GM18507 (cell line): ENCODE data around the gene CST8.
"Not testable (repeated sequence)": the region's sequence is repeated elsewhere in the genome, so short reads cannot be mapped to it uniquely, and the experiment has no call there.

Experiments
- DNase-seq: peaks from one replicate; pipeline ENCODE4 v3.0.0; 2011; ENCODE audit warnings: low read depth; ENCODE audit not compliant: insufficient read length; ENCODE audit errors: extremely low spot score
- FAIRE-seq: peaks from 2 replicates; lab custom pipeline; 2011; peaks lifted over from hg19 to GRCh38; lab: Jason Lieb, UNC

CST8 gene, protein sequence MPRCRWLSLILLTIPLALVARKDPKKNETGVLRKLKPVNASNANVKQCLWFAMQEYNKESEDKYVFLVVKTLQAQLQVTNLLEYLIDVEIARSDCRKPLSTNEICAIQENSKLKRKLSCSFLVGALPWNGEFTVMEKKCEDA

GRCh38 chr20:23490817-23491216, at the start of gene CST8:
TSS of gene CST8 (plus strand) at chr20:23491117. CDS start at chr20:23491668, 551 bp downstream.
- FAIRE-seq, result no peak
- DNase-seq, result no peak

GRCh38 chr20:23441850-23442313, 49.0 kb upstream of the CST8 start:
- DNase-seq (peak; percentile 60), FAIRE-seq (peak; percentile 86)

DNA sequence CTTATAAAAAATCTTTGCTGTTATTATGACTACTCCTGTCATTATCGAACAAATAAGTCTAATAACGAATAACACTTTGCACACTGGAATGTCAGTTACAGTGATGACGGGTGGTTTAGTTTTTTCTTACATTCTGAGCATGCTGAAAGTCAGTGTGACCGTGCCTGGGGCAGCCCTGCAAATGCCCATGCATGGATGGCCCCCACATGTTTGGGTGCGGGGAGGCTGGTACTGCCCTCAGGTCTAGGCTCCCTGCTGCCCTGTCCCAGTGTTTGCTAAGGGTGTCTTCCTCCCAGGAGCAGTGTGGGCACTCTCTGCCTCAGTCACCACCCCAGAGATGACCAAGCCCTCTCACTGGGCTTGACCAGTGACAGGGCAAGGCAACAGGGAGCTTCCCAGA, 48.5 kb upstream of the CST8 start:
- FAIRE-seq (no peak), DNase-seq (no peak)

DNA sequence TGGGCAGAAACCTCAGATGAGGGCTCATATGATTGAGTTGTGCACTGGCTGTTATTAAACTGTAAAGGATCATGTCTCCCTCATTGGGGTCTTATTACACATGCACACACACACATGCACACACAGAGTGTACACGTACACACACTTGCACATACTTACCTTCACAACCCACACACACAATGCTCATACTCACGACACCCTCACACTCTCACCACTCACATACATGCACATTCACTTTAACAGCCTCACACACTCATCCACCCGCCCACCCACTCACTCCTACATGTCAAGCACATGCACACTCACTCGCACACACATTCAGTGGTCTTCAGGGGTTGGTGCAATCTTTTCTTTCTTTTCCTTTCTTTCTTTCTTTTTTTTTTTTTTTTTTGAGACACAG, 46.1 kb upstream of the CST8 start:
- FAIRE-seq (no peak), DNase-seq (no peak)

GRCh38 chr20:23445596-23446217, 45.2 kb upstream of the CST8 start:
- no peak for FAIRE-seq

DNA sequence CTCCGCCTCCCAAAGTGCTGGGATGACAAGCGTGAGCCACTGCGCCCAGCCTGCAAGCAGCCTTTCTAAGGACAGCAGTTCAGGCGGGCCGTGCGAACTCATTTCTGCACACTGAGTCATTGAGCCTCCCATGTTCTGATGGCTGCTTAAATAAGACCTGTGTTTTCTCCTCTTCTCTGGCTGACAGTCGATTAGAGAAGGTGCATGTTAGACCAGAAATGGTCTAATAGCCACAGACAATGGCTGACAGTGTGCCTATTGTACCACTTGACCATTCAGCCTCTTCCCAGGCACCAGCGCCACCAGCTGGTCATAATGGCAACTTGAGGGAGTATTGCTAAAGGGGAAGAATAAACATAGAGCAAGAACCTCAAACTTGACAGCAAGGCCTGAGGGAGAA, 44.4 kb upstream of the CST8 start:
- FAIRE-seq, result peak; percentile 18

More at GRCh38 chr20:23445596-23446217, 45.2 kb upstream of the CST8 start:
- DNase-seq, result no peak

GRCh38 chr20:23448167-23448566, 42.8 kb upstream of the CST8 start:
- DNase-seq (no peak), FAIRE-seq (no peak)

More for the DNA sequence above, 44.4 kb upstream of the CST8 start:
- no peak for DNase-seq

GRCh38 chr20:23449421-23449820, 41.5 kb upstream of the CST8 start:
- DNase-seq, result no peak
- FAIRE-seq, result no peak

DNA sequence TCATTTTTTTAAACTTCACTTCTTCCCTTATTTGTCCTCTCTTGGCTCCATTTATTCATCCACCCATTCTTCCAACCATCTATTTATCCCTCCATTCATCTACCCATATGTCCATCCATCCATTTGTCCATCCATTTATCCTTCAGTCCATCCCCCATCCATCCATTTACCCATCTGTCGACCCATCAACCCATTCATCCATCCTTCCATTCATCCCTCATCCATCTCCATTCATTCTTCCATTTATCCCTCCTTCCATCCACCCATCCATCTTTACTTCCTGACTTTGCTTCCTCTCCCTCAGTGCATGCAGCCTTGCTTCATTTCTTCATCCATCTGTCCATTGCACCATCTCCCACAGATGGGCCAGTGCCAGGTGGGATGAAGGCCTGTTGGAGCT, 40.0 kb upstream of the CST8 start:
- FAIRE-seq, result no peak
- no peak for DNase-seq

DNA sequence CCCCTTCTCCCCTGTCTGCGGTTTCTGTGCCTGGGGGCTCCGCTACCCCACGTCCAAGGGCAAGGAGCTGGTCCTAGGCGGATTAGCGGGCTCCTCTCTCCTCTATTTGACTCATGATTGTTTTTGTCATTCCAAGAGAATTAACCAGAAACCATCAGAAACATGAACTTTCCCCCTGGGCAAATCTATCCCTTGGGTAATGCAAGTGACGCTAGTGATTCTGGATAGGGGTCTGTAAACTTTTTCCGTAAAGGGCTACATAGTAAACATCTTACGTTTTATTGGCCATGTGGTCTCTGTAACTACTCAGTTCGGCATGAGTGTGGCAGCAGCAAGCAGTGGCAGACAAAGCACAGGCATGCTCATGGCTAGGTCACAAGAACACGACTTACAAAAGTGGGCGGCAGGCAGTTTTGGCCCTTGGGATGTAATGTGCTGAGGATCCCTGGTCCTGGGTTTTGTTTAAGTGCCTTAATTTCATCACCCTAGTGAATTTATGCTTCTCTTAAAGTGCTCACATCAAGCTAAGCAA, 38.9 kb upstream of the CST8 start:
- DNase-seq, result no peak
- no peak for FAIRE-seq

DNA sequence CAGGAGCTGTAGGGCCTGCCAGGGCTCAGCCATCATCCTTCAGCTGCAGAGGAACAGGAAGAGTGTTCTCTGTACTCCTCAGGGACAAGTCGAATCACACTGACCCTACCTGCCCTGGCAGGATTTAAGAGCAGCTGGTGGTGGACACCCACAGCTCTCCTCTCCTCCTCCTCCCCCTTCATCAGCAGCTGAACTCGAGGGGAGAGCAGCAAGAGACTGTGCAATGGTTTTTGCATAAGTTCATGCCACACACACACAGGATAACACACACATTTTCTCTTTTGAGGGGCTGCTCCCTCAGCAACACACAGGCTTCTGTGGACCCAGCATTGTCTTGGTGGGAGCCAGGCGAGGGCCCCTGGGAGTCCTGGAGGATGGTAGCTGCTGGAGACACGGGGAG, 38.1 kb upstream of the CST8 start, which contains the start of gene CST11:
Gene CST11 (minus strand): TSS at position 101 of the 400 bp plus-strand sequence. CDS start 65 bp downstream, at position 36.
- FAIRE-seq, result no peak

DNA sequence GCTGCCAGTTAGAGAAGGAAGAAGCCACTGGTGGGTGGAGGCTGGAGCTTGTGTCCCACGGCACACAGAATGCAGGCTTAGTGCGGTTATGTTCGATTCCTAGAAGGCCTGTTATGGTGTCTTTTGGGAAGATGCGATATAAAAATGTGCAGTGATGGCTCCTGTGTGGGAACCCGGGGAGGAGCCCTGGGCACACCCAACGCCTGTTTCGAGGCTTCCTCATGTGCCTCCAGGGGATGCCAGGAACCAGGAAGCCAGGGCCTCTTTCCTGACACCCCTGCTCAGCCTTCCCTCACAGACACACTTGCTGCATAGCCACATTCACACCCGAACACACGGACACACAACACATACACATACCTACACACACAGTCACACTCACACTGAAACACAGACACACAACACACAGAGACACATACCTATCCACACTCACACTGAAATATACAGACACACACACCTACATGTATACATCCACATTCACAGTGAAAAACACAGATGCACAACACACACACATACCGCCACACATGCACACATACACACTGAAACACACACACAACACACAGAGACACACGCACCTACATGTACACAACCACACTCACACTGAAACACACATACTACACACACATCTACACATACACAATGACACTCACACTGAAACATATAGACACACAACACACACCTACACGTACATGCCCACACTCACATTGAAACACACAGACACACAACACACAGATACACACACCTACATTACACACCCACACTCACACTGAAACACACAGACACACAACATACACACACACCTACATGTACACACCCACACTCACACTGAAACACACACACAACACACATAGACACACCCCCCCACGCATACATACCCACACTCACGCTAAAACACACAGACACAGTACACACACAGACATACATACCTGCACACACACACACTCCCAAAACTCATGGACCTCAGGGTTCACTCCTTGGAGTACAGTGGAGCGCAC, 37.1 kb upstream of the CST8 start:
- no peak for FAIRE-seq

More for the DNA sequence above, 38.1 kb upstream of the CST8 start, which contains the start of gene CST11:
- no peak for DNase-seq

GRCh38 chr20:23454816-23455215, 36.1 kb upstream of the CST8 start:
- no peak for FAIRE-seq

More for the DNA sequence above, 37.1 kb upstream of the CST8 start:
- DNase-seq, result no peak

DNA sequence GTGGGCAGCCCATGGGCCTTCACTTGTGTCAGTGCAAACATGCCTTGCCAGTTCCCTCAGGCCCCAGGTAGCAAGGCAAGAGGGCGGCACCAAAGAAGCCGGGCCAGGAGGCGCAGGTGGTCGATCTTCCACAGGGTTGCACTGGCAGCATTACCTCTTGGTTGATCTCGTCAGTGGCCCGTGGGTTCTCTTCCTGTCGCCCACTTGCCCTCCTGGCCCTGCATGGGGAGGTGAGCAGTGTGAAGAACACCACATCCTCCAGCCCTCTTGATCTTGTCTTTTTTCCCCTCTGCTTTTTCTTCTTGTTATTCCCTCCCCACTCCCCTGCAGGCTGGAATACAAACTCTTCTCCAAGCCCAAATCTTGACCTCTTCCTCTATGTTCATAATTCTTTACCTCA, 35.3 kb upstream of the CST8 start:
- DNase-seq (no peak), FAIRE-seq (no peak)

More at GRCh38 chr20:23454816-23455215, 36.1 kb upstream of the CST8 start:
- no peak for DNase-seq

GRCh38 chr20:23456409-23456808, 34.5 kb upstream of the CST8 start:
- FAIRE-seq (no peak), DNase-seq (no peak)

DNA sequence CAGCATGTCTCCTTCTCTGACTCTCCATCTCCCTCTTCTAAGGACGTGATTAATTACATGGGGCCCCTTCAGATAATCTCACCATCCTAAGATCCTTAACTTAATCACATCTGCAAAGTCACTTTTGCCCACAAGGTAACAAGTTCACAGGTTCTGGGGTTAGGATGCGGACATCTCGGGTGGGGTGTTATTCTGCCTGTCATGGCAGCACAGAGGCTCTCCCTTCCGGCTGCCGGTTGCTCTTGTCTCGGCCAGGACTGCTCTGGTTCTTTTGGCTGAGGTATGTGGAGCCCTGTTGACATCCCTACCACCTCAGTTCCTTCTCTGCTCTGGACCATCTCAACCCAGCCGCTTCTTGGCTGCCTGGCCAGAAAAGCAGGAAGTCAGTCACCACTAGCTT, 34.0 kb upstream of the CST8 start:
- FAIRE-seq, result no peak
- DNase-seq, result no peak

DNA sequence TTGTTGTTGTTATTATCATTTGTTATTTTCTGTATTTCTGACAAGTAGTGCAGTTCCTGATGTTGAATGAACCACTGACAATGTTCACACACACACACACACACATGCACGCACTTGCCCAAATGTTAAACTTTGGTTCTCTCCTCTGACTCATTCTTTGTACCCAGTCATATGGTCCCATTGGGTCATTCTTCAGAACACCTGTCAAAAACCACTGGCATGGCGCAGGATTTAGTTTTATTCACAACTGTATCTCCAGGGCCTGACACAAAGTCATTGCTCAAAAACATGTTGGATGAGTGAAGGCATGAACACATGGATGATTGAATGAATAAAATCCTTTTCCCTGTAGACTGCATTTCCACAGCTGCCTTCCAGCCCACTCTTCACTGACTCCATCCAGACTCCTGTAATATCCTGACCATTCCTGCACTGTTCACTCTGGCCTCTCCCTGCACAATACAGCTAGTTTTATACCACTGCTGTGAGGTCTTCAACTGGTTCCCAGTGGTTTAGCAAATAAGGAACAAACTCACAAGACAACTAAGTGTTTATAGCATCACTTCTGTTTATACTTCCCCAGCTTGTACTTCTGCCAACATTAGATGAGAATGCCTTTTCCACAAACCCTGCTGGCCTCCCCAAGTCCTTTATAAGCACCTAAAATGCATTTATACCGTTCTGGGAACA, 31.3 kb upstream of the CST8 start:
- DNase-seq, result no peak
- no peak for FAIRE-seq

GRCh38 chr20:23461180-23461579, 29.7 kb upstream of the CST8 start:
- no peak for DNase-seq
- FAIRE-seq, result no peak

- not testable (repeated sequence) for FAIRE-seq, DNase-seq
These were observed 24.0 kb upstream of the CST8 start for GRCh38 chr20:23466961-23467360.
